Naive B cell (primary cell): Measurements from ENCODE around the gene ALAS1. TPM values are rescaled to one million over a fixed set of nuclear protein-coding genes. Genes with fewer than 3 reads are reported as not detected.
A peak's percentile ranks its signal among the peaks of the same experiment; 100 is the strongest.

Experiments used
- ATAC-seq, 2 donors: fragments of 150-1000 bp; cut with Tn5 transposase; 2 replicates each; pipeline ENCODE4 v1.10.0; 2021; ENCODE audit warnings: low read depth in 2 of 2, mild to moderate bottlenecking in 2 of 2, moderate library complexity in 2 of 2
- DNase-seq: peaks from one replicate; pipeline ENCODE4 v3.0.0; 2022
- H3K27ac Mint-ChIP-seq, 6 donors: one replicate each; pipeline ENCODE4 v1.8.0; 2020 to 2022; ENCODE audit warnings: mild to moderate bottlenecking in 6 of 6, mixed read lengths in 6 of 6, moderate library complexity in 5 of 6, inconsistent platforms in 2 of 6
- H3K27me3 Mint-ChIP-seq, 3 donors: one replicate each; pipeline ENCODE4 v1.8.0; 2021 to 2022; ENCODE audit warnings: mixed read lengths in 3 of 3, mild to moderate bottlenecking in 1 of 3
- H3K36me3 Mint-ChIP-seq, 2 donors: one replicate each; pipeline ENCODE4 v1.8.0; 2020 to 2022; ENCODE audit warnings: mixed read lengths in 2 of 2, inconsistent platforms in 1 of 2, mild to moderate bottlenecking in 1 of 2
- H3K4me1 Mint-ChIP-seq, 3 donors: one replicate each; pipeline ENCODE4 v1.8.0; 2020 to 2022; ENCODE audit warnings: mixed read lengths in 3 of 3, inconsistent platforms in 1 of 3, mild to moderate bottlenecking in 1 of 3, moderate library complexity in 1 of 3
- H3K4me3 Mint-ChIP-seq, 8 donors: one replicate each; pipeline ENCODE4 v1.8.0; 2020 to 2022; ENCODE audit warnings: mild to moderate bottlenecking in 8 of 8, mixed read lengths in 8 of 8, moderate library complexity in 8 of 8, inconsistent platforms in 2 of 8
- H3K9me3 Mint-ChIP-seq, 7 donors: one replicate each; pipeline ENCODE4 v1.8.0; 2020 to 2022; ENCODE audit warnings: mixed read lengths in 7 of 7, mild to moderate bottlenecking in 5 of 7, inconsistent platforms in 2 of 7, moderate library complexity in 1 of 7
- polyA plus RNA-seq, 6 donors: library from polyadenylated mRNA; unstranded; fragments of 300-500 nt; fragmentation: Illumina TruSeq; gene quantifications; one replicate each; pipeline ENCODE4 v1.2.3, GENCODE V29; 2021; ENCODE audit warnings: low read depth in 6 of 6

The ALAS1 gene
- polyA plus RNA-seq, 6 donors from 2014 or later: 10.3 to 25.6 (median 18.7) TPM

DNA sequence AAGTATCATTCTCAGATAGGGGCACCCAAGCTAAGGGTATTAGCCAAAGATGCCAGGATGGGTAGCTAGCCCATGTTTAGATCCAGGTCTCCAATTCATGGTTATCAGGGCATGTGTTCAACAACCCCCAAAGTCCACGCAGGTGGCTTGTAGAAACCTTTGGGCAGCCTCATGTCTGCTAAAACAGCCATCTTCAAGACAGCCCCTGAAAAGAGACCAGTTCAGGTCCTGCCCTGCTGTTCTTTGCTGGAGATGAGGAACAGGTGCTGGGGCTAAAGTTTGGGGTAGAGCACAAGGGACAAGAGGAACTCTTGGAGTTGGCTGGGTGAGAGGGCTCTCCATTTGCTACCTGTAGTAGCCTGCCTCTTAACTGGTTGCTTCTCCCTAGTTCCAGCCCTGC lies 52.2 kb downstream of the ALAS1 start:
- no peaks in the 10 kb centered on the region for H3K9me3 Mint-ChIP-seq
- peaks cover 40 to 70% (median 64%) of the 10 kb centered on the region in 3 donors for H3K4me1 Mint-ChIP-seq
- DNase-seq (no peak), ATAC-seq (no peak)
- H3K36me3 Mint-ChIP-seq: no peaks in the 10 kb centered on the region
- peak overlapping the region; percentile 43 to 90 (median 80) for H3K27ac Mint-ChIP-seq
- H3K27me3 Mint-ChIP-seq: no peaks in the 10 kb centered on the region
- H3K4me3 Mint-ChIP-seq: peak overlapping the region in 1 of 8 donors; percentile 27

DNA sequence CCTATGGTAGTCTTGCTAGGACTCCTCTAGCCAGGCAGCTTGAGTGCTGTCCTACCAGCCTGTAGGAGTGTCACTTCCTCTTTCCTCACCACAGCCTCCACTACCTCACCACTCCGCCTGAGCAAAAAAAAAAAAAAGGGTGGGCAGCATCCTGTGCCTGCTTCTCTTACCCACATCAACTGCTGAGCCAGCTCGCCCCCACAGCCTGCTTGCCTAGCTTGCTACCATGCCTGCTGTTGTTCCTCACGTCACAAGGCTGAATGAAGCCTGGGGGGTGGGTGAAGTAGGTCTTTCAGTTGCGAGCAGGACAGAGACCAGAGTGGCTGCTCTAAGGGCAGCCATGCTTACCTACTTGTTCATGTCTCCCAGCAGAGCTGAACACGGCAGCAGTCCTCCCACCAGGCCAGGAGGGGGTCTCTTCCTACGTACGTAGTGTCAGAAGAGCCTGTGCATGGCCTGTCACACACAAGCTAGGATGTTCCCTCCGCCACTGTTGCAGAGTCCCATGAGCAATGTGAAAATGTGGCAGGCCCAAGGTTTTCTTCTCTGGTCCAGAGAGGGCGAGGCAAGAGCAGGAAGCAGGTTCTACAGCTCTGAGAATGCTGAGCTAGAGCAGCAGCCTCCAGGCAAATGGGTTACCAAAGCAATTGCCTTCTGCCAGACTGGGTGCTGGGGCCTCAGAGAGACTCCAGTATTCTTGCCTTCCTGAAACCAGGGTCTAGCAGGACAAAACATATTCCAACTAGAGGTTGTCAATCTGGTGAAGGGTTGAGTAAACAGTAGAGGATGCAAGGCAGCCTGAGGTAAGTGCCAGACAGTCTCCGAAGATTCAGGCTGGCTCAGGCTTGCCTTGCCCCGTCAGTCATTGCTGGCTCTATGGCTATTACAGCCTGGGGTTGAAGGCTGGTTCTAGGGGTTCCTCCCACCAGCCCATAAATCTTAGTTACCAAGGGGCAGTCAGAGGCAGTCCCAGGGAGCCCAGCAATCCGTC lies 55.6 kb downstream of the ALAS1 start:
- Mint-ChIP-seq H3K4me1 (peaks cover 22 to 46% (median 40%) of the 10 kb centered on the region in 3 donors), H3K9me3 (no peaks in the 10 kb centered on the region), H3K4me3 (peak overlapping the region; percentile 70 to 92 (median 82)), H3K27ac (peak overlapping the region; percentile 82 to 98 (median 98)), H3K27me3 (no peaks in the 10 kb centered on the region), H3K36me3 (peaks cover 8 to 10% of the 10 kb centered on the region in 2 donors)
- peak; percentile 96 to 98 for ATAC-seq
- peak; percentile 90 for DNase-seq

DNA sequence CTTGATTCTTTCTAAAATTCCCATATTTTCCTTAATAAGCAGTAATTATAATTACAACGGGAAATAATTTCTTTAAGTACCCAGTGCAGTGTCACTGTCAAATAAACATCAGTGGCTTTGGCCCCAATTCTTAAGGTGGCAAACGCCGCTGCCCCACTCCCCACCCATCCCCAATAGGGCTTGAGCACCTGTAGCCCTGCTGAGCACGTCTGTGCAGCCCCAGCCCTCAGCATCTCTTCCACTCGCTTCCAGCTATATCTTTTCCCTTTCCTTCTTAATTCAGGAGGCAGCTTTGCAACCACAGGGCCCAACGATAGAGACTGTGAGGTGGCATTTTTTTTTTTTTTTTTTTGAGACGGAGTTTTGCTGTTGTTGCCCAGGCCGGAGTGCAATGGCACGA lies 56.6 kb downstream of the ALAS1 start:
- ATAC-seq: no peak
- H3K27ac Mint-ChIP-seq: peak overlapping the region in 5 of 6 donors; percentile 51 to 98 (median 90)
- DNase-seq: no peak
- H3K4me3 Mint-ChIP-seq: no peak overlapping the region
- peaks cover 8 to 10% of the 10 kb centered on the region in 2 donors for H3K36me3 Mint-ChIP-seq
- H3K4me1 Mint-ChIP-seq: peaks cover 20 to 46% (median 32%) of the 10 kb centered on the region in 3 donors
- H3K27me3 Mint-ChIP-seq: no peaks in the 10 kb centered on the region
- no peaks in the 10 kb centered on the region for H3K9me3 Mint-ChIP-seq

DNA sequence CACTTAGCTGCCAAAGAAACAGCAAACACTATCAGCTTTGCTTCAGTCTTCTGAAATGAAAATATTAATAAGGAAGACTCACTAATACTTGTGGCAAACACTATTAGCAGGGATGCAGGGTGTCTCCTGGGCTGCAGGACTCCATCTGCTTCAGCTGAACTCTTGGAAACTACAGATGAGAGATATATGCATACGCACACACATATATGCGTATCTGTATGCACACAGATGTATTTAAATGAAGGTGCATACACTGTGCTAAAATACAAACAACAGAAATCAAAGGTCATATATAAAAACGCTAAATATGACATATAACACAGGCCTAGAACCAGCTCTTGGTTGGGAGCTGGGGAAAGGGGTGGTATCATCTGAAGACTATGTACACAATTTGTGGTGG lies 58.2 kb downstream of the ALAS1 start:
- Mint-ChIP-seq H3K4me3 (no peak overlapping the region), H3K36me3 (peaks cover 8 to 12% of the 10 kb centered on the region in 2 donors), H3K9me3 (no peaks in the 10 kb centered on the region), H3K27me3 (no peaks in the 10 kb centered on the region), H3K27ac (peak overlapping the region in 1 of 6 donors; percentile 37), H3K4me1 (peaks cover 16 to 39% (median 25%) of the 10 kb centered on the region in 3 donors)
- DNase-seq: no peak
- ATAC-seq: no peak

DNA sequence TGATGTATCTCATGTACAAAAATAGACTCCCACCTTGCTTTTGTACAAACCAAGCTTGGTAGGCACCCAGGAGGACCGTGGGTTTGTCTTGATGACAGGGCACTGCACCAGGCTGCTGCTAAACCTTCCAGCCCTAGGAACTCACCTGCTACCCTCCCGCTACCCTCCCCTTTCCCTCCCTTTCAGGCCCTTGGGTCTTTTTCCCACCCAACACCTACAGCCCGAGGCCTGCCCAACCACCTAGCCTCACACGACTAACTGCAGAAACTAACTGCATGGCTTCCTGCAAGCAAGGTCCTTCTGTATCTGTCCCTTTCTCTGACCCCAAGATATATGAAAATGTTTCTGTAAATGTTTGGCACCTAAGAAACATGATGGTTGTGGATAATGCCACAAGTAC lies 58.7 kb downstream of the ALAS1 start:
- ATAC-seq: no peak
- H3K9me3 Mint-ChIP-seq: no peaks in the 10 kb centered on the region
- peak overlapping the region in 2 of 6 donors; percentile 16 to 47 for H3K27ac Mint-ChIP-seq
- no peaks in the 10 kb centered on the region for H3K27me3 Mint-ChIP-seq
- no peak for DNase-seq
- H3K4me3 Mint-ChIP-seq: no peak overlapping the region
- peaks cover 16 to 41% (median 25%) of the 10 kb centered on the region in 3 donors for H3K4me1 Mint-ChIP-seq
- peaks cover 8 to 17% of the 10 kb centered on the region in 2 donors for H3K36me3 Mint-ChIP-seq

DNA sequence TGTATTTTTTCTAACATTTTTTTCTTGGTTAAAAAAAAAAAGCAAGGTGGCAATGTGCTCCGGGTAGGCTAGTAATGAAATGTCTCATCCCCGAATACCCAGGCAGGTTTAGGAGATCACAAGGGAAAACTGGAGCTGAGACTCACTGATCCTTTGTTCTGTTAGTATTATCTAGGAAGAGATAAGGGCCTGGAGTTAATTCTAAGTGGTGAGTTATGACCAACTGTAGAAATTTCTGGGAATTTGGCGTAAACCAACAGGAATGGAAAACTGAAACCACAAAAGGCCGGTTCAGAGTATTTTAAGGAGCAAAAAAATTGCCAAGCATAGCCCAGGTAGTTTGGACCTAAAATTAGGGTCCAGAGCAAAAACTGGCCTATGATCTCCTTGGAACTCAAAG lies 60.0 kb downstream of the ALAS1 start:
- ATAC-seq (no peak), DNase-seq (no peak)
- Mint-ChIP-seq H3K27ac (peak overlapping the region in 1 of 6 donors; percentile 57), H3K9me3 (no peaks in the 10 kb centered on the region), H3K27me3 (no peaks in the 10 kb centered on the region), H3K4me3 (no peak overlapping the region), H3K4me1 (peaks cover 19 to 41% (median 25%) of the 10 kb centered on the region in 3 donors), H3K36me3 (peaks cover 10 to 21% of the 10 kb centered on the region in 2 donors)

DNA sequence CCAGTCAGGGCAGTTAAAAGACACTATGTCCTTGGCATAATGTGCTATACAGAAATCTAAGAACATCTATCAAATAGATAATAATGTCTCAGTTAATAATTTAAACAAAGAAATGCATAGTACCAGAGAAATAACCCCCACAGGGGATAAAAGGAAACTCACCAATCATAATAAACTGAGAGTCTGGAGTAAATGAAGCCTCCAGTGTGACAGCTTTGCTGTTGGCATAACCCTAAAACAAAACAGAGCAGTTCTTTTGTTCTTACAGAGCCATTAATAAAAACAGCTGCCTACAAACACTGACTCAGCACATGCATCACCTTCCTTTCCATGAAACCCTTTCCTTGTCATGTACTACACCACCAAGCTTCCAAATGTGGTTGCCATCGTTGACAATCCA lies 61.1 kb downstream of the ALAS1 start:
- Mint-ChIP-seq H3K4me1 (peaks cover 16 to 41% (median 25%) of the 10 kb centered on the region in 3 donors), H3K4me3 (no peak overlapping the region), H3K36me3 (peaks cover 21 to 22% of the 10 kb centered on the region in 2 donors), H3K9me3 (no peaks in the 10 kb centered on the region), H3K27ac (peak overlapping the region in 1 of 6 donors; percentile 88), H3K27me3 (no peaks in the 10 kb centered on the region)
- DNase-seq: no peak
- no peak for ATAC-seq

DNA sequence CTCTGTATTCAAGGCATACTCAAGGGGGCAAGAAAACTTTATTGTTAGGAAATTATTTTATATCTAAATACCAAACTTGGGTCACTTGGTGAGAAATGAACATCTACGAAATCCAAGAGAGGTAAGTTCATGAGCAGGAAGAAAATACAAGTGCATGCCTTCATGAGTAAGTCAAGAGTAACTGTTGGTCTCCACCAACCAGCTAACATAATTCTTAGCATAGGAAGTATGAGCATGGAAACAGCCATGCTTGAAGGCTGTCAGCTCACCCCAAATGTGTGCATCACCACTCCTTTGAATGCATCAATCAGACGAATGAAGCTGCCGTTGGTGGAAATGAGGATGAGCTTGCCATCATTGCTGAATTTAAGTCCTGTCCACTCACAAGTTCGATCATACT lies 61.5 kb downstream of the ALAS1 start:
- Mint-ChIP-seq H3K4me1 (peaks cover 19 to 41% (median 28%) of the 10 kb centered on the region in 3 donors), H3K9me3 (no peaks in the 10 kb centered on the region), H3K27me3 (no peaks in the 10 kb centered on the region), H3K36me3 (peaks cover 26% of the 10 kb centered on the region in 2 donors), H3K4me3 (no peak overlapping the region), H3K27ac (peak overlapping the region in 1 of 6 donors; percentile 6)
- DNase-seq (no peak), ATAC-seq (no peak)

DNA sequence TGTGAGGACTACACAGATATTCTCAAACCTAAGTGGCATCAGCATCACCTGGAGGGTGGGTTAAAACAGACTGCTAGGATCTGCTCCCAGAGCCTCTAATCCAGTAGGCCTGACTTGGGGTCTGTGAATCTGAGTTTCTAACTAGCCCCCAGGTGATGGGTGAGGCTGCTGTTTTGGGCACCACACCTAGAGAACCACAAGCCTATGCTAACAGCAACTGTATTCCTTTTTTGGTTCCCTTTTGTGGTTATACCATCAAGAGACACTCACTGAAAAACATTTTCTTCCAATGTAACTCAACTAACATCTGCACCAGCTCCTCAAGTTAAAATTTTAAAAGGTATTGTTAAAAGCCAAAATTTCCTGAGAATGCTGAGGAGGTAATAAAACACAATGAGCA lies 64.5 kb downstream of the ALAS1 start:
- DNase-seq (no peak), ATAC-seq (peak; percentile 43 to 64)
- Mint-ChIP-seq H3K4me1 (peaks cover 22 to 35% (median 30%) of the 10 kb centered on the region in 3 donors), H3K36me3 (peaks cover 29% of the 10 kb centered on the region in 2 donors), H3K4me3 (peak overlapping the region in 7 of 8 donors; percentile 9 to 80 (median 47)), H3K27me3 (no peaks in the 10 kb centered on the region), H3K27ac (peak overlapping the region in 5 of 6 donors; percentile 36 to 78 (median 49)), H3K9me3 (no peaks in the 10 kb centered on the region)

Other genes starting within 250 kb of the ALAS1 start
- not detected for gene GPR62, start 242.8 kb upstream of the ALAS1 start, polyA plus RNA-seq
- 1 to 10 TPM; 3.0 to 5.7 (median 5.0) TPM for gene PCBP4, start 230.7 kb upstream of the ALAS1 start, polyA plus RNA-seq
- 10 to 100 TPM; 60.4 to 65.8 (median 63.4) TPM for gene ABHD14B, start 224.1 kb upstream of the ALAS1 start, polyA plus RNA-seq
- 10 to 100 TPM; 32.9 to 66.0 (median 40.4) TPM for gene ABHD14A, start 223.1 kb upstream of the ALAS1 start, polyA plus RNA-seq
- gene ACY1, start 214.6 kb upstream of the ALAS1 start, polyA plus RNA-seq: 10 to 100 TPM; 15.2 to 23.1 (median 18.4) TPM
- gene RPL29, start 202.3 kb upstream of the ALAS1 start, polyA plus RNA-seq: 1,000 to 10,000 TPM in 5 of 6 donors, 100 to 1,000 TPM in 1; 871 to 1,582 (median 1,414) TPM
- gene DUSP7, start 141.6 kb upstream of the ALAS1 start, polyA plus RNA-seq: under 1 TPM in 5 of 6 donors, not detected in 1; 0.11 to 0.82 (median 0.62) TPM
- 1 to 10 TPM; 1.2 to 4.9 (median 1.6) TPM for gene POC1A, start 43.7 kb upstream of the ALAS1 start, polyA plus RNA-seq
- gene TLR9, start 27.5 kb downstream of the ALAS1 start, polyA plus RNA-seq: 1 to 10 TPM in 5 of 6 donors, not detected in 1; 1.6 to 4.4 (median 3.8) TPM
- 10 to 100 TPM; 48.5 to 90.8 (median 75.4) TPM for gene TWF2, start 41.0 kb downstream of the ALAS1 start, polyA plus RNA-seq
- gene PPM1M, start 47.6 kb downstream of the ALAS1 start, polyA plus RNA-seq: 10 to 100 TPM; 16.8 to 38.5 (median 21.4) TPM
- 10 to 100 TPM; 24.0 to 71.6 (median 58.9) TPM for gene WDR82, start 80.5 kb downstream of the ALAS1 start, polyA plus RNA-seq
- 1 to 10 TPM; 5.5 to 8.9 (median 6.6) TPM for gene GLYCTK, start 89.7 kb downstream of the ALAS1 start, polyA plus RNA-seq
- gene DNAH1, start 118.2 kb downstream of the ALAS1 start, polyA plus RNA-seq: 1 to 10 TPM in 2 of 6 donors, under 1 TPM in 3, not detected in 1; 0.45 to 1.6 (median 0.65) TPM
- 10 to 100 TPM; 13.9 to 29.7 (median 16.2) TPM for gene BAP1, start 211.8 kb downstream of the ALAS1 start, polyA plus RNA-seq
- gene PHF7, start 212.5 kb downstream of the ALAS1 start, polyA plus RNA-seq: 10 to 100 TPM; 13.2 to 16.3 (median 14.9) TPM
- not detected for gene SEMA3G, start 246.9 kb downstream of the ALAS1 start, polyA plus RNA-seq